GM19099 (cell line): ENCODE data around the gene ANGPTL7.

ENCODE experiments used
- POLR2A ChIP-seq: IDR thresholded peaks from 3 replicates; pipeline ENCODE4 v1.6.1; 2011; ENCODE audit warnings: low read depth; ENCODE audit not compliant: insufficient read length; ENCODE audit errors: extremely low read depth

The ANGPTL7 gene

GRCh38 chr1:11188858-11189451 lies at the start of gene ANGPTL7:
TSS of gene ANGPTL7 (plus strand) at chr1:11189355. CDS start at chr1:11189580, 225 bp downstream.
- no peak for TF ChIP-seq POLR2A

GRCh38 chr1:11142618-11143391 lies 46.4 kb upstream of the ANGPTL7 start:
- TF ChIP-seq POLR2A: no peak

DNA sequence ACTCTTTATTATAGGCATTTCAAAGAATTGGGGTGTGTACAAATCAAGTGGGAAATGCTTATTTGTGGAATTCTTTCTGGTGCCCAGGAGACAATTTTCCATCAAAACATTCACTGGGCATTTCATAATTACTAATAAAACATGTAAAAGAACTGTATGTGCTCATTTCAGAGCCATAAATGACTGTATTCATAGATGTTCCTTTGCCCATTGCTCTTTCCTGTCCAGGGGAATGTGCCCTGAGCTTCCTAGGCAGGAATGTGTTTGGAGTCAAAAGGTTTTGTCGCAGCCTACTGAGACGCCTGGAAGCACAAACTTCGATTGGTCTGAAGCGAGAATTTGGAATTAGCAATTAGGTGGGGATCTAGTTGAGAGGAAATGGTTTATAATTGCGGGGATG lies 45.8 kb upstream of the ANGPTL7 start:
- TF ChIP-seq POLR2A: no peak

GRCh38 chr1:11143907-11144306 lies 45.2 kb upstream of the ANGPTL7 start:
- no peak for TF ChIP-seq POLR2A

DNA sequence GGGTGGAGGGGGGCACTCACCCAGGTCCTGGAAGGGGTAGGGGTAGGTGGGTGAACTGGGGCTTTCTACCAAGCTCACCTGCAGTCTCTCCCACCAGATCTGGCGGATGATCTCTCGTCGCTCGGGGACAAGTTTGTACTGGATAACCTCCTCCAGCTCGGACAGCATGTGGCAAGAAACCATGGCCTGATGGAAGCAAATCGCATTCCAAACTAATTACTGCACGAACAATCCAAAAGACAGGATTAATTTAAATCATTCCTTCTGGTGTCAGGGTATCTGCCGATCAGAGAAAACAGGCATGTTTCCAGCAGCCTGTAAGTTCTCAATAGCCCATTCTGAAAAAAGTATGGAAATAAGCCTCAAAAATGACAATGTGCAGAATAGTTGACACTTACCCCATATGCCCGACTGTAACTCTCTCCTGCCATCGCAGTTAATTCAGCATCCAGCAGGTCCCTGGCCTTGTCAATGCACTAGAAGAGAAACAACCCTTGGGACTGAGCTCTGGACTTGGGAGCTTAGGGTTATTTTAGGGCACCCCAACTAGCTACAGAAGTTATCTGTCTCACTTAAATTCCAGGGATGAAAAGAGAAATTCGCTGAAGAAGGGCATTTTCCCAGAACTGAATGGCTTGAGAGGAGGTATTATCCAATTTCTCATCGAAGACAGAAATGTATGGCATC lies 44.4 kb upstream of the ANGPTL7 start:
- TF ChIP-seq POLR2A: no peak

GRCh38 chr1:11145741-11146140 lies 43.4 kb upstream of the ANGPTL7 start:
- no peak for TF ChIP-seq POLR2A

DNA sequence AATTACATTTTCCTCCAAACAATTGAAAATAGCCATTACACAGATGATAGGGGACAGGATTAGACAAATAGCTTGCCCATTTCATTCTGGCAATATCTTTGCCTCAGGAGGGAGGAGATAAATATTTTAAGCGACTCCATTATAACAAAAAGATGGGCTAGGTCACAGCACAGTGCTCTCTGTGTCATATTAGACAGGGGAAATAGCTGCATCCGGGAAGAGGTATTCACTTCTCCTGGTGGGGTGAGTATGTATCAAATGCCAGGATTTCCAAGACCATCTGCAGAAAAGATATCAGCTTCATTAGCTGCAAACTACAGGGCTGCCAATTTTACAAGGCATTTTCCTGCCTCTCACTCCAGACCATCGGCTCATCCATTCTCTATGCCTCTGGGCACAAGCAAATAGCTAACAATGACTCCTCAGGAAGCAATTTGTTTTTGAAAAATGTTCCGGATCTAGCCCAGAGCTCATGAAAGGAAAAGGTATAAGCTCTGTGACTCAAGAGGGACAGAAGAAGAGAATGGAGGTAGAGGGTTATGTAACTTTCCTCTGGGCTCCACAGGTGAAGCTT lies 41.9 kb upstream of the ANGPTL7 start:
- TF ChIP-seq POLR2A: no peak

- TF ChIP-seq POLR2A: no peak
Measured at GRCh38 chr1:11150326-11150725, 38.8 kb upstream of the ANGPTL7 start.

GRCh38 chr1:11151114-11151513 lies 38.0 kb upstream of the ANGPTL7 start:
- no peak for TF ChIP-seq POLR2A

GRCh38 chr1:11151826-11152612 lies 37.1 kb upstream of the ANGPTL7 start:
- TF ChIP-seq POLR2A: no peak

DNA sequence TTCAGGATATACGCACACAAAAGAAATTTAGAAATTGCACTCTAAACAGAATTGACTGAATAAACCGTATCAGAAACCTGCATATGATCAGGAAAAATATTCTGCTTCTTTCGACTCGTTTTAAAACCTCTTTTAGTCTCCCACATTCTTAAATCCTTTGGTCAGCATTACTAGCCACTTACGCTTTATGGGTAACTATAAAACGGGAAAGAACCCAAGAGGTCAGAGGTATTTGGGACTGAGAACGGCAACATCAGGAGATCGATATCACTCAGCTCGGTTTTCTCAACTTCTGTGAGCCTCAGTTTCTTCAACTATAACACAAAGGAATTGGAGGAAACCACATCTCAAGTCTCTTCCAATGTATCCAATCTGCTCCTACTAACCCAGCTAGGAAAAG lies 36.4 kb upstream of the ANGPTL7 start:
- TF ChIP-seq POLR2A: no peak

DNA sequence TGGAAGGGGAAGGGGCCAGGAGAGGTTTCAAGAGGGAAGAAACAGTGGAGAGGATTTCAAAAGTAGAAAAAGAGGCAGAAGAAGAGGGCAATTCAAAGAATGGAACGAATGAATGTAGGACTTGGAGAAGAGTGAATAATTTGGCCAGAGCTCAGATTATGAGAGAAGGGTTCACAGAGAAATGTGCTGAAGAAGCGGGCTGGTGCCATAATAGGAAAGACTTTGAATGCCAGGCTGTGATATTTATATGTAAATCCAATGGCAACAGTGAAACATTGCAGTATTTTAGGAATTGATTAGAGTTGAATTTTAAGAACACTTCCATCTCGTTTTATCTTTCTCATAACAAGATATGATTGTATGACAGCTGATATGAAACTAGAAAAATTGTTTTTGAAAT lies 36.0 kb upstream of the ANGPTL7 start:
- no peak for TF ChIP-seq POLR2A

- TF ChIP-seq POLR2A: no peak
Measured at GRCh38 chr1:11156441-11156840, 32.7 kb upstream of the ANGPTL7 start.

DNA sequence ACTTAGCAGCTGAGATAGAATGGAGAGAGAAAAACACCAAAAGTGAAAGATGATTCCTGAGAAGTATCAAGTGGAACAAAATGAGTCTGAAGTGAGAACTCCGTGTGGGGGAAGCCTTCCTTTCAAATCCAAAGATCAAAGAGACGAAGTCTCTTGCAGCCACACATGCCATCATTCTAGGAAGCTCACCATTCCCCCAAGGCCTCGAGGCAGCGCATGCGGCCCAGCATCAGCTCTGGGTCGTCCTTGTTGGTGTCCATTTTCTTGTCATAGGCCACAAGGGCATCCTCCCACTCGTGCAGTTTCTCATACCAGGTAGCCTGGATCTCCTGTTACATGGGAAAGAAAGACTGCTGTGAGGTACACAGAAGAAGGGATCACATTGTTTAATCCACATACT lies 32.2 kb upstream of the ANGPTL7 start:
- no peak for TF ChIP-seq POLR2A

- TF ChIP-seq POLR2A: no peak
Measured at GRCh38 chr1:11157394-11157793, 31.8 kb upstream of the ANGPTL7 start.
